Stimulated activated naive CD8-positive, alpha-beta T cell treated with anti-CD3 and anti-CD28 coated beads, Interleukin-15, amount 100 ng/mL, for 72 hours (primary cell): ENCODE measurements around the gene IL17A.
"Not testable (repeated sequence)": the region's sequence is repeated elsewhere in the genome, so short reads cannot be mapped to it uniquely, and the experiment has no call there.

Experiments
- ATAC-seq: fragments of 150-1000 bp; cut with Tn5 transposase; 2 replicates; pipeline ENCODE4 v1.10.0; 2021; ENCODE audit warnings: mild to moderate bottlenecking, moderate library complexity
- DNase-seq, 2 donors: peaks; one replicate each; pipeline ENCODE4 v3.0.0; 2021 to 2022
- H3K27ac Mint-ChIP-seq, 2 donors: one replicate each; pipeline ENCODE4 v1.8.0; 2022; ENCODE audit warnings: mild to moderate bottlenecking in 2 of 2, mixed read lengths in 2 of 2, moderate library complexity in 2 of 2
- H3K27me3 Mint-ChIP-seq: one replicate; pipeline ENCODE4 v1.8.0; 2022; ENCODE audit warnings: mixed read lengths
- H3K4me1 Mint-ChIP-seq: one replicate; pipeline ENCODE4 v1.8.0; 2022; ENCODE audit warnings: mild to moderate bottlenecking, mixed read lengths
- H3K4me3 Mint-ChIP-seq, 2 donors: one replicate each; pipeline ENCODE4 v1.8.0; 2022; ENCODE audit warnings: mild to moderate bottlenecking in 2 of 2, mixed read lengths in 2 of 2, moderate library complexity in 1 of 2
- H3K9me3 Mint-ChIP-seq, 2 donors: one replicate each; pipeline ENCODE4 v1.8.0; 2022; ENCODE audit warnings: mixed read lengths in 2 of 2

The IL17A gene

DNA sequence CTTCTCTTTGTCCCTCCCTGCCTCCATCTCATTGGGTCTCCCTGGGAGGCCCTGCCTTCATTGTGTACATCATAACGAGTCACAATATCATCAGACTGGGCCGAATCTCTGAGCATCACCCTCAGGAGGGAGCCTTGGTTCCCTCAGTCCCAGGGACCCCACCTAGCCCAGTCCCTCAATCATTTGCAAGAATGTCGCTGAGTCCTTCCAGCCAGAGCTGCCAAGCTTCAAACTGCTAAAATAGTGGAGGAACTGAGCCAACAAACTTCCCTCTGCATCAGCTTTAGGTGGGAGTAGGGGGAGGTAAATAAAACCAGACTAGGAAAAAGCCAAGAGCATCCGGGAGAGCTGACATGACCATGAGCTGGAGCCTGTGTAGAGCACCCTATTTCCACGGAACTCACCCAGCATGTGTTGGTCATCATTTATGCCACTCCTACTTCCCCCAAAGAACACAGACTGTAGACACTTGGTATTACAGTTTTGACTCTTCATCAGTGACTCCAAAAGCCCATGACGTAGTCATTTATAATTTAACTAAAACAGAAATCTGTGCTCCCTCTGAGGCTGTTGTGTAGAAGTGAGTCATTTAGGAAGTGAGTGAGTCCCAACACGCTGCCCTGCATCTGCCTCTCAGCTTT, 28.8 kb upstream of the IL17A start:
- peaks cover 47% of the 10 kb centered on the region for H3K4me1 Mint-ChIP-seq
- peak overlapping the region in 1 of 2 donors; percentile 63 for H3K27ac Mint-ChIP-seq
- ATAC-seq (peak; percentile 82), DNase-seq (peak in 1 of 2 donors; percentile 41)
- H3K27me3 Mint-ChIP-seq: peaks cover 54% of the 10 kb centered on the region
- peaks cover 9 to 11% of the 10 kb centered on the region in 2 donors for H3K9me3 Mint-ChIP-seq
- H3K4me3 Mint-ChIP-seq: no peak overlapping the region

DNA sequence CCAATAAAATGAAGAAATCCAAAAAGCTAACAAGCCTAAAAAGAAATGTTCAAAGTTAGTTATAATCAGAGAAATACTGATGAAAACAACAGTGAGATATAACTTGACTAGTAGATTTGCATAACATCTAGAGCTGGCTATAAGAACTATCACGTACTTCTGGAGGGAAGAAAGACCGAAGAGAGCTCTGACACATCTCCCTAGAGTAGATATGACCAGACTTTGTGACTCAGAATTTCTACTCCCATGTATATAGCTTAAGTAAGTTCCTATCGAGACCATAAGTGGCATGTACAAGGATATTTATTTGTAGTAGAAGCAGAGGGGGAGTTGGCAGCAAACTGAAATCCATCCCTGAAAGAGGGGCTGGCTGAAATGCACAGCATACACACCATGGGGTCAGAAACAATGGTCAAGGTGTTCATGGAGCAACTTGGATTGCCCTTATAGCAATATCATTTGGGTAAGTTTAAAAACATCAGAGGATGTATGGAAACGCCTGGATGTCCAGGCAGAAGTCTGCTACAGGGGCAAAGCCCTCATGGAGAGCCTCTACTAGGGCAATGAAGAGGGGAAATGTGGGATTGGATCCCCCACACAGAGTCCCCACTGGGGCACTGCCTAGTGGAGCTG, 25.6 kb upstream of the IL17A start:
- ATAC-seq (peak; percentile 47), DNase-seq (no peak)
- H3K9me3 Mint-ChIP-seq: peaks cover 9 to 11% of the 10 kb centered on the region in 2 donors
- H3K27me3 Mint-ChIP-seq: peaks cover 50% of the 10 kb centered on the region
- peak overlapping the region in 1 of 2 donors; percentile 37 for H3K4me3 Mint-ChIP-seq
- peaks cover 57% of the 10 kb centered on the region for H3K4me1 Mint-ChIP-seq
- H3K27ac Mint-ChIP-seq: no peak overlapping the region

GRCh38 chr6:52161689-52162438, 24.3 kb upstream of the IL17A start:
- H3K27me3 Mint-ChIP-seq: peaks cover 42% of the 10 kb centered on the region
- peak overlapping the region in 1 of 2 donors; percentile 19 for H3K4me3 Mint-ChIP-seq
- DNase-seq (peak; percentile 39 to 53), ATAC-seq (peak; percentile 87)
- H3K4me1 Mint-ChIP-seq: peaks cover 44% of the 10 kb centered on the region
- H3K9me3 Mint-ChIP-seq: peaks cover 9 to 11% of the 10 kb centered on the region in 2 donors
- H3K27ac Mint-ChIP-seq: no peak overlapping the region

- no peak for DNase-seq
- peaks cover 42% of the 10 kb centered on the region for H3K27me3 Mint-ChIP-seq
- H3K4me1 Mint-ChIP-seq: peaks cover 31% of the 10 kb centered on the region
- H3K9me3 Mint-ChIP-seq: peaks cover 9 to 11% of the 10 kb centered on the region in 2 donors
- peak; percentile 55 for ATAC-seq
- no peak overlapping the region for H3K4me3 Mint-ChIP-seq
- no peak overlapping the region for H3K27ac Mint-ChIP-seq
These were observed 23.0 kb upstream of the IL17A start for GRCh38 chr6:52162940-52163908.

DNA sequence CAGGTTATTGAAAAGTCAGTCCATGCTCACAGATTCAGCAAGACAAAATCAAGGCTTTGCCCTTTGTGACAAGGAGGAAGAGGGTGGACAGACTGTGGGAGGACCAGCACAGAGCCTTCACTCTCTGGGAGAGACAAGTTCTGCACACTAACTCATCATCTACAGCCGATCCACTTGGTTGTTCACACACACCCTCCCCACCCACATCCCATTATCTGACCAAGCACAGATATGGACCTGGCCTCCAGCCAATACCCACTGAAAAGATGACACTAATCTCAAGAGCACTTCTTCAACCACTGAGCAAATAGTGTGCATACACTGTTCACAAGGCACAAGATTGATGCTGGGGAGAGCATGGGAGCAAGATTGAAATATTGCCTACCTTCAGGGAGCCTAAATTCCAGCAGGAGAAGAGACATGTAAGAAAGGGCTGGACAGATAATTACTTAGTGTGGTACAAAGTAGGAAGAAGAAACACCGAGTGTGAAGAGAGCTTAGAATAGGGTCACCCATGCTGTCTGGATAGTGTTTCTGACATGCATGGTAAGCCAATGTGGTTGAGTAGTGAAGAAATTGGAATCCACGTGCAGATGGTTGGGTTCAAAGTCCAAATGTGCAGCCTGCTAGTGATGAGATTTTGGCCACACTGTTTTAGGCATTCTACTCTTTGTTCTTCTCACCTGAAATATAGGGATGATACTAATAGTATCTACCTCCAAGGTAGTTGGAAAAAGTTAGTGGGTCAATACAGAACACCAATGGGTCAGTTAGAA, 21.7 kb upstream of the IL17A start:
- peaks cover 31% of the 10 kb centered on the region for H3K4me1 Mint-ChIP-seq
- no peak overlapping the region for H3K4me3 Mint-ChIP-seq
- H3K27ac Mint-ChIP-seq: no peak overlapping the region
- no peak for ATAC-seq
- DNase-seq: no peak
- peaks cover 50% of the 10 kb centered on the region for H3K27me3 Mint-ChIP-seq
- H3K9me3 Mint-ChIP-seq: peaks cover 13 to 16% of the 10 kb centered on the region in 2 donors

GRCh38 chr6:52167267-52167666, 18.9 kb upstream of the IL17A start:
- Mint-ChIP-seq H3K4me3 (no peak overlapping the region), H3K27me3 (peaks cover 73% of the 10 kb centered on the region), H3K9me3 (peaks cover 5 to 7% of the 10 kb centered on the region in 2 donors), H3K27ac (no peak overlapping the region), H3K4me1 (peaks cover 17% of the 10 kb centered on the region)
- no peak for DNase-seq
- no peak for ATAC-seq

GRCh38 chr6:52168351-52168750, 17.8 kb upstream of the IL17A start:
- not testable (repeated sequence) for H3K4me3 Mint-ChIP-seq, H3K9me3 Mint-ChIP-seq, DNase-seq, H3K4me1 Mint-ChIP-seq, ATAC-seq, H3K27ac Mint-ChIP-seq
- H3K27me3 Mint-ChIP-seq: peaks cover 81% of the 10 kb centered on the region

DNA sequence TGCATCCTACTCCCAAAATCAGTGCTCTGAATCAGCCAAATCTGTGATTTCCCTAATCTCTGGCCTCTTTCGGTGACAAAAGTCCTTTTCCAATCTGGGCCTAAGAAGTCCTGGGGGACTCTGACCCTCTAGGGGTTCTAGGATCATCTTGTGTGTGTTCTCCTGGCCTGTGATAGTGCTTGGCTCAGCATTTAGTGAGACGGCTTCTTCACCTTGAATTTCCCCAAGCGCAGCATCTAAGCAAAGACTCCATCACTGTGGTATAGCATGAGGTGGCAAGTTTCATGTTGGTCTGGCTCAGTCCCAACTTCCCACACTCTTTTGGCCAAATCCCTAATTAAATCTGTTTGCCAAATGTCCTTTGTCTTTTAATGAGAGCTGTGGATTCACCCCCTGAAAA, 12.1 kb upstream of the IL17A start:
- no peak for DNase-seq
- Mint-ChIP-seq H3K9me3 (peaks cover 4 to 5% of the 10 kb centered on the region in 2 donors), H3K27ac (no peak overlapping the region), H3K27me3 (peaks cover 53% of the 10 kb centered on the region), H3K4me1 (peaks cover 15% of the 10 kb centered on the region), H3K4me3 (no peak overlapping the region)
- ATAC-seq: no peak

DNA sequence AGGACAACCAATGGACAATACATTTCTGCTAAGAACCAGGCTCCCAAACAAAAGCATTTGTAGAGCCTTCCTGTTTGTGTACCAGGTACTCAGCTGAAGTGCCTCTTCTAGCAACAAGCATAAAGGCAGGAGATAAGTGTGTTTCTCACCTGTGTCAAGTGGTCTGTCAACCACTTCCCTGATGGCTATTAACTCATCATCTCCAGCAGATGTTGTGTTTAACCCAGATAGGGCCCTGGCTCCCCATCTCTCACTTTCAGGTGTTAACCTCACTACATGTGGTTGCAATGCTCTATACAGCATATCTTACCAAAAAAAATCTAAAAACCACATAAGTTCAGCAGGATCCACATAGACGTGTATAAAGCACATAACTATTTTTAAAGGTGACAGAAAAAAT, 9.6 kb upstream of the IL17A start:
- DNase-seq (peak; percentile 40 to 64), ATAC-seq (peak; percentile 99)
- Mint-ChIP-seq H3K4me3 (no peak overlapping the region), H3K27ac (no peak overlapping the region), H3K9me3 (no peaks in the 10 kb centered on the region), H3K27me3 (peaks cover 46% of the 10 kb centered on the region), H3K4me1 (peaks cover 25% of the 10 kb centered on the region)

DNA sequence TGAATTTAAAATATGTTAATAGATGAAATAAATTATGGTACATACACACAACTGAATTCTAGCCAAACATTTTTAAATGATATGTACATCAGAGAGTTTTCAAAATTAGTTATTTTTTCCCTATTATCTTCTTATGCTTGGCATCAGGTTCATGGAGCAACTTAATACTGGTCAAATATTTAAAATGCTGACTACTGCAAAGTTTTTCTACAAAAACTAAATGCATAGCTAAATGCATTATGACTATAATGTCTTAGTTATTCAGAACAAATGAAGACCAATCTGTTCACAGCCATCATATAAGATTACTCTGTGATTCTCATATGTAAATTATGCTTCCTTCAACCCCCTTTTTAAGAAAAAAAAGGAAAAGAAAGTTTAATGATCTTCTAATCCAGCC, 8.2 kb upstream of the IL17A start:
- peaks cover 51% of the 10 kb centered on the region for H3K27me3 Mint-ChIP-seq
- no peak overlapping the region for H3K27ac Mint-ChIP-seq
- DNase-seq (no peak), ATAC-seq (no peak)
- H3K9me3 Mint-ChIP-seq: no peaks in the 10 kb centered on the region
- H3K4me3 Mint-ChIP-seq: no peak overlapping the region
- peaks cover 19% of the 10 kb centered on the region for H3K4me1 Mint-ChIP-seq

GRCh38 chr6:52180787-52181558, 5.2 kb upstream of the IL17A start:
- Mint-ChIP-seq H3K4me3 (no peak overlapping the region), H3K27ac (no peak overlapping the region), H3K9me3 (no peaks in the 10 kb centered on the region), H3K4me1 (peaks cover 19% of the 10 kb centered on the region), H3K27me3 (peaks cover 58% of the 10 kb centered on the region)
- ATAC-seq (peak; percentile 49), DNase-seq (no peak)

DNA sequence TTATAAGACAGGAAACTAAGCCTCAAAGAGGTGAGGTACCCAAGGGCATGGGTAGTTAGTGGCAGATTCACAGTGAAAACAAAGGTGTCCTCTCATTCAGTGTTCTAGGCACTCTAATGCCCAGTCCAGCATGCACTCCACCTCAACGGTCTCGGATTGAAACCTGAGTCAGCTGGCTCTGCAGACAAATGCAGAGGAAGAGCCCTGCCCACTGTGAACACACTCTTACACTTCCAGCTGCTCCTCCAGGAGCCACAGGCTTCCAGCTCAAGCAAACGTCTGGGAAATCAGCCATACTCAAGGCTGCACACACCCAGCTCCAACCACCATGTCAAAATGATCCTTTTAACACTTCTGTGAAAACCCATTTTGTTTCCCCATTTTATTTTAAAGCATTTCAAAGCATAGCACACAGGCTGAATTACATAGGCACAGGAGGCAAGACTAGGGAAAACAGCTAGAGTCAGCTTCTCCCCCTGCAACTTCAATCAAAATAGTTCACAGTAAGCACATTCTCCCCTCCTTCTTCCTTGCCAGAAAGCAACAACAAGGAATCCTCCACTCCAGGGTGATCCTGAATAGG, 3.0 kb upstream of the IL17A start:
- H3K27ac Mint-ChIP-seq: no peak overlapping the region
- DNase-seq (no peak), ATAC-seq (no peak)
- H3K9me3 Mint-ChIP-seq: no peaks in the 10 kb centered on the region
- no peak overlapping the region for H3K4me3 Mint-ChIP-seq
- H3K4me1 Mint-ChIP-seq: peaks cover 10% of the 10 kb centered on the region
- peaks cover 73% of the 10 kb centered on the region for H3K27me3 Mint-ChIP-seq

DNA sequence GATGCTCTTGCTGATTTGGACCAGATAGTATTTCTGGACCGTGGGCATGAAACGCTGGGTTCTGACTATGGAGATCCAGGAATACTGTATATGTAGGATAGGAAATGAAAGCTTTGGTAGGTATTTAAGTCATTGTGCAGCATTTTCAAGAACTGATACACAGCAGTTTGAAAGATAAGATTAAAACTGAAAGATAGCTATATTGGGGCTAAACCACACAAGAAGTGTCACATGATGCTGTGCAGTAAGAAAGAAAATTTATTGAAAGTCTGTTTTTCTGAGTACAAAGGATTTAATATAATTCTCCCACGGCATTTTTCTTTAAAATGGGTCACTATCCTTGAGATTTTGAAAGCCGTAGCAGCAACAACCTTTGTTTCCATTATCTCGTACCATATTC, 305 bp downstream of the IL17A start:
- H3K9me3 Mint-ChIP-seq: no peaks in the 10 kb centered on the region
- ATAC-seq: no peak
- DNase-seq: no peak
- H3K4me3 Mint-ChIP-seq: no peak overlapping the region
- H3K27ac Mint-ChIP-seq: no peak overlapping the region
- H3K4me1 Mint-ChIP-seq: no peaks in the 10 kb centered on the region
- H3K27me3 Mint-ChIP-seq: peaks cover 74% of the 10 kb centered on the region

- peaks cover 74% of the 10 kb centered on the region for H3K27me3 Mint-ChIP-seq
These were observed 923 bp downstream of the IL17A start for GRCh38 chr6:52187098-52187497.

More at GRCh38 chr6:52187098-52187497, 923 bp downstream of the IL17A start:
- Mint-ChIP-seq H3K4me3 (no peak overlapping the region), H3K4me1 (no peaks in the 10 kb centered on the region), H3K9me3 (no peaks in the 10 kb centered on the region), H3K27ac (no peak overlapping the region)
- DNase-seq (no peak), ATAC-seq (no peak)
